IPS DF 6.9 (cell line): ENCODE measurements around the gene MARCHF3.
"Not testable (repeated sequence)": the region's sequence is repeated elsewhere in the genome, so short reads cannot be mapped to it uniquely, and the experiment has no call there.

Source experiments
- DNase-seq: peaks from one replicate; pipeline ENCODE4 v3.0.0-alpha.2; 2013; ENCODE audit warnings: low read depth, low spot score
- H3K27ac ChIP-seq: one replicate; pipeline ENCODE4 v1.5.1; 2013; ENCODE audit warnings: low read length, control low read depth
- H3K27me3 ChIP-seq: 2 replicates; pipeline ENCODE4 v1.6.1; 2013; ENCODE audit warnings: mild to moderate bottlenecking, low read length; ENCODE audit not compliant: control insufficient read depth, insufficient read depth
- H3K36me3 ChIP-seq: 2 replicates; pipeline ENCODE4 v1.6.1; 2013; ENCODE audit warnings: low read length; ENCODE audit not compliant: control insufficient read depth, insufficient read depth
- H3K4me1 ChIP-seq: 2 replicates; pipeline ENCODE4 v1.6.1; 2013; ENCODE audit warnings: low read length; ENCODE audit not compliant: control insufficient read depth, insufficient read depth
- H3K4me3 ChIP-seq: 2 replicates; pipeline ENCODE4 v1.5.1; 2013; ENCODE audit warnings: mild to moderate bottlenecking, low read length
- H3K9me3 ChIP-seq: 2 replicates; pipeline ENCODE4 v1.6.1; 2013; ENCODE audit warnings: low read length, inconsistent platforms; ENCODE audit not compliant: control insufficient read depth, insufficient read depth
- WGBS: extraction: QIAGEN DNeasy Blood & Tissue Kit; methylation state at CpG from one replicate; pipeline ENCODE4 v1.1.7; 2013; ENCODE audit warnings: mixed read lengths, missing lambda C conversion rate; ENCODE audit not compliant: insufficient read length, insufficient coverage; 5-methylcytosine and 5-hydroxymethylcytosine counted together

The MARCHF3 gene

GRCh38 chr5:127012916-127013315 lies 17.4 kb downstream of the MARCHF3 start:
- no peak overlapping the region for H3K27ac ChIP-seq
- H3K9me3 ChIP-seq = no peaks in the 10 kb centered on the region
- no peaks in the 10 kb centered on the region for H3K36me3 ChIP-seq
- no peaks in the 10 kb centered on the region for H3K27me3 ChIP-seq
- peaks cover 2% of the 10 kb centered on the region; the same call in 1 of the 2 replicates for H3K4me1 ChIP-seq
- no peak overlapping the region for H3K4me3 ChIP-seq
- DNase-seq = no peak

- no peak for DNase-seq
- Histone ChIP-seq H3K4me3 (no peak overlapping the region), H3K27ac (no peak overlapping the region), H3K36me3 (no peaks in the 10 kb centered on the region), H3K4me1 (peaks cover 2% of the 10 kb centered on the region; the same call in 1 of the 2 replicates), H3K9me3 (no peaks in the 10 kb centered on the region), H3K27me3 (no peaks in the 10 kb centered on the region)
- WGBS = no CpG with 5 or more reads among the region's 2 CpGs
Observed at GRCh38 chr5:127011961-127012644, 18.3 kb downstream of the MARCHF3 start.

DNA sequence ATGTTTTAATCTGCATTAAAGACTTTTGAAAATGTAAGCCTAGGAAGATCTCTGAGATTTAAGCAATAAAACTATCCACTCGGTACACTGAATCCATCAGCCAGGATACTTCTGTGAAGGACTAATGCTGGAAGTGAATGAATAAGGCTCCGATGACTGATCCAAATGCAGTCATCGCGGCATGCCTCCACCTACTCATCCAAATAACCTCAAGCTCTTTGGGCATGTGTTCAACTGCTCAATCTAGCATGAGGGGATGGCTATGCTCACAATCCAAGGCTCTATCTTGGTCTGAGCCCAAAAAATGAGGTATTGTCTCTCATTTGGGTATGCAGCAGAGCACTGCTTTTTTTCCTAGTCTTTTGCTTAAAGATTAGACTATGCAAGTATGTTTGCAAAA lies 19.2 kb downstream of the MARCHF3 start:
- H3K27ac ChIP-seq = no peak overlapping the region
- no CpG with 5 or more reads among the region's 4 CpGs for WGBS

DNA sequence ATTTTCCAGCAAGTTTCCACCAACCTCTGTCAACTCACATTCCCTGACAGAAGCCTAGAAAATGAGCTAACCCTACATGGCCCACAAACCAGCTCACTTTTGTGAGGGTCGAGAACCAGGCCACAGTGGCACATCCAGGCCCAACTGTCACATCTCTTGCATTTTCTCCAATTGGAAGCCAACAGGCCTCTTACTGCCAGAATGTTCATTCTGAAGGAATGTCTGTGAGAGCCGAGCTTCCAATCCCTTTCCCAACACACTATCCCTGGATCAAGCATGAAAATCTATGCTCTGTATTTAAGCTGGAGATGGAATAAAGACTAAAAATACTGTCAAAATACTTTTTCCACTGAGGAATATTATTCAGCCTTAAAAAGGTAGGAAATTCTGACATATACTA lies 20.0 kb downstream of the MARCHF3 start:
- H3K4me1 ChIP-seq = peaks cover 2% of the 10 kb centered on the region; the same call in 1 of the 2 replicates
- no peaks in the 10 kb centered on the region for H3K27me3 ChIP-seq
- H3K27ac ChIP-seq = no peak overlapping the region
- no peaks in the 10 kb centered on the region for H3K9me3 ChIP-seq
- DNase-seq = no peak
- no CpG with 5 or more reads among the region's 2 CpGs for WGBS
- H3K4me3 ChIP-seq = no peak overlapping the region
- no peaks in the 10 kb centered on the region for H3K36me3 ChIP-seq

More for the DNA sequence above, 19.2 kb downstream of the MARCHF3 start:
- Histone ChIP-seq H3K27me3 (no peaks in the 10 kb centered on the region), H3K36me3 (no peaks in the 10 kb centered on the region), H3K9me3 (no peaks in the 10 kb centered on the region), H3K4me3 (no peak overlapping the region), H3K4me1 (peaks cover 2% of the 10 kb centered on the region; the same call in 1 of the 2 replicates)
- DNase-seq = no peak

DNA sequence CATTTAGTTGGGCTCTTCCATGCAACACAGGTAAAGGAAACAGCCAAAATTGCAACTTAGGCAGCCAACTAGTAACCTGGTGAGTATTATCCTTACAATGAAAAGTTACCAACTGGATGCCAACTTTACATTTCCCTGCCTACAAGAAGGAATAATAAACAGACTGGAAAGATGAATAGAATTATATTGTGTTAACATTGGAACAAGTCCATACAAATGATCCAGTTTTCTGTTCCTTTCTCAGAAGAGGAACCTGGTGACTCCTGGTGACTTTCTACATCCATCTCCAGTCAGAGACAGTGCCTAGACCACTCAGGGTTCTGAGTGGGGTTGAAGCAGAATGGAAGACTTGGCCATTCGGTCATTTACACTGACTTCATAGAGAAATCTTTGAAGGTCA lies 20.6 kb downstream of the MARCHF3 start:
- DNase-seq = no peak
- no peaks in the 10 kb centered on the region for H3K27me3 ChIP-seq
- no peaks in the 10 kb centered on the region for H3K36me3 ChIP-seq
- no peaks in the 10 kb centered on the region for H3K9me3 ChIP-seq
- WGBS = no CpG with 5 or more reads among the region's 1 CpG
- H3K27ac ChIP-seq = no peak overlapping the region
- no peak overlapping the region for H3K4me3 ChIP-seq
- H3K4me1 ChIP-seq = peaks cover 2% of the 10 kb centered on the region; the same call in 1 of the 2 replicates

DNA sequence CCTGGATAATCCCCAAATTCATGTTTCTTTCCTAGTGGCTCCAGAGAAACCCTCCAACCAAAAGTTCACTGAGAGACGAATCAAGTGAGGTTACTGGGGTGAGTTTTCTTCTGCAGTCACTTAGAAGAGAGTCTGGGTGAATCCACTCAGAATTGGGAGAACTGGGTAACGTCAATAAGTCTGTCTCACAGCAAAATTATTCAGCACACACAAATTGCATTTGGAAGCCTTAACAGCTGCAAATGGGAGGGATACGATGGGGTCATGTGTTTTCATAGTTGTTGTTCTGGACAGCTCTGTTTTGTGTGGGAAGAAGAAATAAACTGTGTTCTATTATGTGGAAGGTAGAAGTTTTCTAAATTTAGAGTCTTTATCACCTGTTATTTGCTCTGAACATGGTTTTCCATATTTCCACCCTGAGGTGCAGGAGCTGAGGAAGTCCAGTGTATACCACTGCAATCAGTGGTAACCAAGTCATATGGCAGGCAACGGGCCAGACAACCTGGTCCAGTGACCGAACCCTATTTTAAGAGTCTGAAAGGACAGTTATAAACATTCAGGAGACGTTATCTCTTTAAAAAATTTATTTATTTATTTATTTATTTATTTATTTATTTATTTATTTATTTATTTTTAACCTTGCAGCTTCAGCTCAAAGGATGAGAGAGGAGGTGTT lies 21.9 kb downstream of the MARCHF3 start:
- no peak for DNase-seq
- peaks cover 2% of the 10 kb centered on the region; the same call in 1 of the 2 replicates for H3K4me1 ChIP-seq
- H3K4me3 ChIP-seq = no peak overlapping the region
- no peaks in the 10 kb centered on the region for H3K36me3 ChIP-seq
- no peaks in the 10 kb centered on the region for H3K9me3 ChIP-seq
- H3K27ac ChIP-seq = no peak overlapping the region
- no peaks in the 10 kb centered on the region for H3K27me3 ChIP-seq
- no CpG with 5 or more reads among the region's 6 CpGs for WGBS

GRCh38 chr5:127007522-127007921 lies 22.8 kb downstream of the MARCHF3 start:
- Histone ChIP-seq H3K27me3 (no peaks in the 10 kb centered on the region), H3K4me3 (no peak overlapping the region), H3K36me3 (no peaks in the 10 kb centered on the region), H3K27ac (no peak overlapping the region), H3K4me1 (peaks cover 3% of the 10 kb centered on the region; the same call in 1 of the 2 replicates), H3K9me3 (no peaks in the 10 kb centered on the region)
- no CpG with 5 or more reads among the region's 1 CpG for WGBS
- no peak for DNase-seq

- no CpG with 5 or more reads among the region's 5 CpGs for WGBS
- Histone ChIP-seq H3K4me3 (no peak overlapping the region), H3K36me3 (no peaks in the 10 kb centered on the region), H3K9me3 (no peaks in the 10 kb centered on the region), H3K4me1 (peaks cover 3% of the 10 kb centered on the region; the same call in 1 of the 2 replicates), H3K27ac (no peak overlapping the region), H3K27me3 (no peaks in the 10 kb centered on the region)
- no peak for DNase-seq
Observed at GRCh38 chr5:127006744-127007143, 23.6 kb downstream of the MARCHF3 start.

- H3K4me1 ChIP-seq, H3K9me3 ChIP-seq, DNase-seq, H3K27ac ChIP-seq, H3K36me3 ChIP-seq, H3K27me3 ChIP-seq, H3K4me3 ChIP-seq: not testable (repeated sequence)
- WGBS = no CpG with 5 or more reads among the region's 3 CpGs
Observed at GRCh38 chr5:127005282-127005681, 25.1 kb downstream of the MARCHF3 start.

DNA sequence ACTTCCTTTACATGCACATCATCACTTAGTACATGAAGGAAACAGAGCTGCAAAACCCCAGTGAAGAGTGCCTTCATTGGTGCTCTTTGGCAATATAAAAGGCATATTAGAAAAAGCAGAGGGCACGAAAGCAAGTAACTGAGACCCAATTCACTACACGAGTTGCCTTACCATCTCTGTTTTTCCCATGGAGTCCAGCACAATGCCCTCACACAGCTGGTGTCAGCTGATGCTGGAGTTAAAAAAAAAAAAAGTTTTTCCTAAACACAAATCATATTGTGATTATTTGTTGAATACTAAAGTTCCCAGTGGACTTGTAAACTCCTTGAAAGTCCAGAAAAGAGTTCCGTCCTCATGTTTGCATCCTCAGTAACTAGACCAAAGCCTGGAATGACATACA lies 25.6 kb downstream of the MARCHF3 start:
- DNase-seq = no peak
- no peak overlapping the region for H3K4me3 ChIP-seq
- no CpG with 5 or more reads among the region's 3 CpGs for WGBS
- no peaks in the 10 kb centered on the region for H3K27me3 ChIP-seq
- H3K4me1 ChIP-seq = 0 out of 2 replicates have a peak, but pooled peaks cover 1% of the 10 kb centered on the region
- no peaks in the 10 kb centered on the region for H3K9me3 ChIP-seq
- no peak overlapping the region for H3K27ac ChIP-seq
- H3K36me3 ChIP-seq = no peaks in the 10 kb centered on the region
